Astrocyte of the cerebellum (primary cell): ENCODE measurements around the gene CARMIL1.

Experiments used
- DNase-seq: peaks from one replicate; pipeline ENCODE4 v3.0.0-alpha.2; 2011; ENCODE audit warnings: low read depth
- H3K4me3 ChIP-seq: 2 replicates; pipeline ENCODE4 v1.5.1; 2011; ENCODE audit warnings: mild to moderate bottlenecking, low read depth, low read length, moderate library complexity
- in situ Hi-C: cut with HindIII; loops from 2 replicates; pipeline ENCODE4 v1.10.0; 2017; ENCODE audit warnings: low sequenced_read_pairs
- TF ChIP-seq, protein P1 (sequence below): IDR thresholded peaks from 2 replicates; pipeline ENCODE4 v1.5.1; 2012; ENCODE audit warnings: low read length, low read depth, moderate library complexity, mild to moderate bottlenecking; ENCODE audit errors: missing control alignments

The CARMIL1 gene

DNA sequence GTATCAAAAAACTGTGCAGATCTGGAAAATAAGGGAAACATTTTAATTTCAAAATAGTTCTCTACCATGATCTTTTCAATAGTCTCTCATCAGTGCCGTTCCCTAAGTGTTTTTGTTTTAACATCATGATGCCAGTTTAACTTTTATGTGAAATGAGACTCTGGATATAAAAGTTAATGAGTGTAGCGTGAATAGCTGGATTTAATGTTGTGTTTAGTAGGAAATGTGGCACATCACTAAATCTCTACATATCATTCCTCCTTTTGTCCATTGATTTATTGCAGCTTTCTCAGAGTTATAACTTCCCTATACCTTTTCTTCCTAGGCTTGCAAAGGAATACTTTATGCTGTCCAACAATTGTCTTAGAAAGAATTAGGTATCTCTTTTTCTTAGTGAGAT is 291.4 kb downstream of the CARMIL1 start:
- H3K4me3 ChIP-seq, result no peak overlapping the region
- no peak for DNase-seq
- in situ Hi-C loops, result no loop called here
- TF ChIP-seq, protein P1, sequence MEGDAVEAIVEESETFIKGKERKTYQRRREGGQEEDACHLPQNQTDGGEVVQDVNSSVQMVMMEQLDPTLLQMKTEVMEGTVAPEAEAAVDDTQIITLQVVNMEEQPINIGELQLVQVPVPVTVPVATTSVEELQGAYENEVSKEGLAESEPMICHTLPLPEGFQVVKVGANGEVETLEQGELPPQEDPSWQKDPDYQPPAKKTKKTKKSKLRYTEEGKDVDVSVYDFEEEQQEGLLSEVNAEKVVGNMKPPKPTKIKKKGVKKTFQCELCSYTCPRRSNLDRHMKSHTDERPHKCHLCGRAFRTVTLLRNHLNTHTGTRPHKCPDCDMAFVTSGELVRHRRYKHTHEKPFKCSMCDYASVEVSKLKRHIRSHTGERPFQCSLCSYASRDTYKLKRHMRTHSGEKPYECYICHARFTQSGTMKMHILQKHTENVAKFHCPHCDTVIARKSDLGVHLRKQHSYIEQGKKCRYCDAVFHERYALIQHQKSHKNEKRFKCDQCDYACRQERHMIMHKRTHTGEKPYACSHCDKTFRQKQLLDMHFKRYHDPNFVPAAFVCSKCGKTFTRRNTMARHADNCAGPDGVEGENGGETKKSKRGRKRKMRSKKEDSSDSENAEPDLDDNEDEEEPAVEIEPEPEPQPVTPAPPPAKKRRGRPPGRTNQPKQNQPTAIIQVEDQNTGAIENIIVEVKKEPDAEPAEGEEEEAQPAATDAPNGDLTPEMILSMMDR, result no peak

GRCh38 chr6:25576919-25577318 is 297.7 kb downstream of the CARMIL1 start:
- TF ChIP-seq, protein P1, result no peak

DNA sequence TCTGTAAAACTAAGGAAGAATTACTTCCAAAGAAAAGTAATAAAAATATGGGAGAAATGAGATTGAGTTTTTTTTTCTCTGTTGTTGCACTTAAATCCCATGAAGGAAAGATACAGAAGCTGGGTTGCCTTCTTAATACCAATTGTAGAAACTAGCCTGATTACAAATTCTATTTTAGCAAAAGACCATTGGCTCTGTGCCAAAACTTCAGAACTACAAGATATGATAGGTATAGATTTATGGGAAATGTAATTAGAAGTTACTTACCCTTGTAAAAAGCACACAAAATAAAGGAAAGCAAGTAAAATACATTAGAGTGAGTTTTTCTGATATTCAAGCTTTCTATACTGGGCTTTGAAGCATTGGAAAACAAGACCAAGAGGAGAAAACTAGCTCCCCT is 299.4 kb downstream of the CARMIL1 start:
- DNase-seq, result no peak
- H3K4me3 ChIP-seq, result no peak overlapping the region
- TF ChIP-seq, protein P1, result no peak
- in situ Hi-C loops, result no loop called here

More at GRCh38 chr6:25576919-25577318, 297.7 kb downstream of the CARMIL1 start:
- DNase-seq, result peak; percentile 8
- H3K4me3 ChIP-seq, result no peak overlapping the region
- in situ Hi-C loops, result no loop called here

DNA sequence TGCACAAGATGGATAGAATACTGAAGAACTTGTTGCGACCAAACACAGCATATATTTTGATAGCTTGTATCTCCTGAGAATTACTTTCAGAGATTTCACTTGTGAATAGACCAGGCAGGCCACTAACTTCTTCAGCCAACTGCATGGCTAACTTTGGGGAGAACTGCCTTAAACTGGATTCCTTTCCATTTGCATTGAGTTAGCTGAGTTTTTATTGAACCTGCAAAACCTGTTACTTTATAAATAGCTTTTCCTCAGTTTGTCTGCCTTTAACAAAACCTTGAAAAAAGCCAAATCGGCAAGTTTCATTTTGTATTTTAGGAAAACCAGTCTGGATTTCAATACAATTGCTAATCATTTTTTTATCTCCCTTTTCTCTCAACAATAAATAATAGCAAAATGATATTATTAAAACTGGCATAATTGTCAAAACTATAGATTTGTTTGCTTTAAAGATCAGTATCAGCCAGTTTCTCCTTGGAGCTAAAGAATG is 300.3 kb downstream of the CARMIL1 start:
- in situ Hi-C loops, result no loop called here
- DNase-seq, result no peak
- TF ChIP-seq, protein P1, result no peak
- H3K4me3 ChIP-seq, result no peak overlapping the region

DNA sequence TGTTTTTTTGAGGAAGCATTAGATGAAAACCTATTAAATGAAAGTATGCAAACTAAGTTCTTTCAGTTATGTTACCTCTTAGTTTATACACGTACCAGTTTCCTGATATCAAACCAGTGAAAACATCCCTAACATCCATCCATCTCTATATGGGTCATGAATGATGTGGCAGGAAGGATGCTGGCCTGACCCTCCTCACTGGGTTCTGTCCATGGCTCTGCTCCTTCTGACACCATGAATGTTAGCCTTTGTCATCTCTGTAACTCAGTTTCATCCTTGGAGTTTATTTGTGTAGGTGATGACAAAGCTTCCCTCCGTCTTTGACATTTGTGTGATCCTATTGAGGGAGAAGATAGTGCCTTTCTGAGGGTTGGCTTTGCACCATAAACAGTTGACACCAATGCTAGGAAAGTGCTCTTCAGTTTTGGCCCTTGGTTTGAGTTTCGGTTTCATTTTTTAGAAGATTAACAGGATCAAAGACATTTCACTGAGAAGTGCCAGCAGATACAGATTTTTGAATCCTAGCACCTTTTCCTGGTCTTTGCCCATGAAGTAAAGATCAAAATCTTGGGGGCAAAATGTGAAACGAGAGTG is 300.8 kb downstream of the CARMIL1 start:
- TF ChIP-seq, protein P1, result no peak
- no peak overlapping the region for H3K4me3 ChIP-seq
- no peak for DNase-seq
- in situ Hi-C loops, result no loop called here

DNA sequence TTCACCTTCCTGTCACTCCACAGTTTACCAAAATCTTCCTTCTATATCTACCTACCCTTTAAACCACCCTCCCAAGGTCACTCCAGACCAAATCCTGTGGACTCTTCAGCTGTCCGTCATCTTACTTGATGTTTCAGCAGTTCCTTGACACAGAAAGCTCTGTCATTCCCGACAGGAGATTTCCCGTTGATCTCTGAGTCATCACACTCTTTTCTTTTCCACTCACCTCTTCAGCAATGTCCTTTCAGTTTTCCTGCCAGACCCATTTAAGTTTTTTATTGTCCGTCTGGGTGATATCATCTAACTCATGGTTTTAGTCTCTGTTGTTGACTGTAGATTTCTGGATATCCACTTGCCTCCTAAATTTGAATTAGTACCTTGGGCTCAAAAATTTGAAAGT is 302.9 kb downstream of the CARMIL1 start:
- in situ Hi-C loops, result no loop called here
- DNase-seq, result no peak
- TF ChIP-seq, protein P1, result no peak
- H3K4me3 ChIP-seq, result no peak overlapping the region
